NCI-H1694 (cell line): ENCODE measurements around the gene ZNF266.
A peak's percentile ranks its signal among the peaks of the same experiment; 100 is the strongest.

Experiments used
- DNase-seq: peaks from one replicate; lab custom pipeline; 2025; lab: John Stamatoyannopoulos, UW

The ZNF266 gene

DNA sequence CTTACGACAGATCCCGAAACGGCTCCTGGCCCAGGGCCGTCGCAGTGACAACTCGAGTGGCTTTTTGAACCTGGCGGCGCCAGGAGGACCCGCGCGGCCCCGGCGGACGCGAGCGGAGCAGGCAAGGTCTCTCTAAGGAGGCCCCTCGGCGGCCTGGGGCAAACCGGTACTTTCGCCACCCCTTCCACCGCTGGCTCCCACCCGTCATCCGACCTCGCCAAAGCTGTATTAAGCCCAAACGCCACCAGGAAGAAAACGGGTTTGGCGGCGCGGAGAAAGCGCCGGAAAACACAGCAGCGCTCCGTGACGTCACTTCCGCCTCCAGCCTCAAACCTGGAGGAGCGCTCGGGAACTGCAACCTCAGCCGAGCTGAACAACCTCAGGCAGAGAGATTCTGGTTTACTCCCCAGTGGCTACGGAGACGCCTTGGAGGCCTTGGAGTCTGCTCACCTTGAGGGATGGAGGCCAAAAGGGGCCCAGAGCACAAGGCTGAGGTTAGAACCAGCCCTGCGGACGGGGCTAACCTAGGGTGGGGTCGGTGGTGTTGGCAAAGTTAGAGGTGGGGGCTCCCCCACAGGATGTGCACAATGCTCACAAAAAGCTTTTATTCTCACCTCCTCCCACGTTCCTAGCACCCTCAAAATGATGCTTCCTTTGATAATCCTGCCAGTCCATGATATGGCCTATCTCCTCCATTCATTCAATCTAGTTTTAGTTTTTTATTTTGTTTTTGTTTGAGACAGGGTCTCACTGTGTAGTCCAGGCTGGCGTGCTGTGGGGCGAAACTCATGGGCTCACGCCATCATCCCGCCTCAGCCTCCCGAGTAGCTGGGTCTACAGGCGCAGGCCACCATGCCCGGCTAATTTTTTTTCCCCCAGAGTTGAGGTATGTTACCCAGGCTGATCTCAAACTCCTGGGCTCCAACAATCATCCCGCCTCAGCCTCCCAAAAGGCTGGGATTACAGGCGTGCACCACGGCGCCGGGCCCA is at the start of gene ZNF266:
ZNF266 (minus strand) TSS at position 295 of the 990 bp plus-strand sequence. CDS start 15,484 bp downstream, outside the sequence.
- DNase-seq: peak; percentile 65

DNA sequence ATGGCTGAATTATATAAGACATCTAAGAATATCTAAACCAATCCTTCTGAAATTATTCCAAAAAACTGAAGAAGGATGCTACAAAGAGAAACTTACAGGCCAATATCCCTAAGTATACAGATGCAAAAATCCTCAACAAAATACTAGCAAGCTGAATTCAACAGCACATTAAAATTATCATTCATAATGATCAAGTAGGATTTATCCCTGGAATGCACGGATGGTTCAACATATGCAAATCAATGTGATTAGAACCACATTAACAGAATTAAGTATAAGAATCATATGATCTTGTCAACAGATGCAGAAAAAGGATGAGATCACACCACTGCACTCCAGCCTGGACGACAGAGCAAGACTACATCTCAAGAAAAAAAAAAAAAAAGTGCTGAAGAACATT is 49.8 kb upstream of the ZNF266 start:
- DNase-seq: no peak

DNA sequence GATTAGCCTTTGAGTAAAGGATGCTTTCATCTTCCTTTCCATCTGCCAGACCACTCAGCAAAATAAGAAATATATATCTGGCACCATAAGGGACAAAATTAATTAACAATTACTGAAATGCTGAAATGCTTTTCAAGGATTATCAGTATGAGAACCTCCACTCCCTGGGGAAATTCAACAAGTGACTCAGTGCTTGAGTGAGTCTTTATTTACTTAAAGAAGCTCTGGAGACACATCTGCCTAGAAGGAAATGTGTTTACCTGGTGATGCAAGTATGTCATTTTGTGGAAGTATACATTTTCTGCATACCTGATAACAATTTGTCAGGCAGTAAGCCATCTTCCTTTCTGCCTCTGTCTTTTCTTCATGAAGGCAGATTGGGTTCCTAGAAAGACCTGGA is 39.6 kb upstream of the ZNF266 start:
- DNase-seq: no peak

DNA sequence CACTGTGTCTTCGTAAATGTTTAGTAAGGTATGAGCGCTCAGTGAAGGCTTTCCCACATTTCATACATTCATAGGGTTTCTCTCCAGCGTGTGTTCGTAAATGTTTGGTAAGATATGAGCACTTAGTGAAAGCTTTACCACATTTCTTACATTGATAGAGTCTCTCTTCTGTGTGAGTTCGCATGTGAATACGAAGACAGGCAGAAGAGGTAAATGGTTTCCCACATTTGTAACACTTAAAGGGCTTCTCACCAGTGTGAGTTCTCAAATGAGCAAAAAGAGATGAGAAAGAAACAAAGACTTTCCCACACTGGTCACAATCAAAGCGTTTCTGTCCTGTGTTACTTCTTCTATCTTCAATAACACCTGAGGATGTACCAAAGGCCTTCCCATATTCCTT is 31.8 kb upstream of the ZNF266 start:
- no peak for DNase-seq

DNA sequence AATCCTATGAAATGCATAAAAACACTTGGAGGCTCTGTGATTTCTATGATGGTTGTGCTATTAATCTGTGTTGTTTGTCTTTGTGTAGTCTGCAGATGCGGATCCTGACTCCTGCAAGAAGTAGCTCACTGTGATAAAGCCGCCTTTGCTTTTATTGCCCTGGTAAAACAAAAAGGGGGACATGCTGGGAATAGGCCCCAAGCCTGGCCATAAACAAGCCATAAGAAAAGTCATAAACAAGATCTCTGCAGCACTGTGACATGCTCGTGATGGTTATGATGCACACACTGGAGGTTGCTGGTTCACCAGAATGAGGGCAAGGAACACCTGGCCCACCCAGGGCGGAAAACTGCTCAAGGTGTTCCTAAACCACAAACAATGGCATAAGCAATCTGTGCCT is 26.6 kb upstream of the ZNF266 start:
- DNase-seq: no peak

DNA sequence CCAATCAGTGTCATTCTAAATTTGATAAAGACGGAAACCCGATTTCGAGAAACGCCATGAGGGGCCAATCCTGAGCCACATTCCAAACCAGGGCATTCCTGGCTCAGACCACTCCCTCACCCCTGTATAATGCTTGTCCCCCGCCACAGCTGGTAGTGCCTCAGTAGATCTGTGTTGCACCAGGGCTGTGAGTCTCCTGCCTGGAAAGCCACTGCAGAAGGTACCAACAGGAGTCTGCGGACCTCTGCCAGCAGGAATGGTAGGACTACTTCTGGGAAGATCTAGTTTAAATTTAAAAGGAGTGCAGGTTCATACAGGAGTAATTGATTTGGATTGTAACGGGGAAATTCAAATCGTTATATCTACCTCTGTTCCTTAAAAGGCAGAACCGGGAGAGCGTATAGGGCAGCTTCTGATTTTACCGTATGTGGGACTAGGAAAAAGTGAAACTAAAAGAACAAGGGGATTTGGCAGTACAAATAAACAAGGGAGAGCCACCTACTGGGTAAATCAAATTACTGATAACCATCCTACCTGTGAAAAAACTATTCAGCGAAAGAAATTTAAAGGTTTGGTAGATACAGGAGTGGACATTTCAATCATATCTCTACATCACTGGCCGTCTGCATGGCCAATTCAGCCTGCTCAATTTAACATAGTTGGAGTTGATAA is 20.8 kb upstream of the ZNF266 start:
- DNase-seq: no peak

DNA sequence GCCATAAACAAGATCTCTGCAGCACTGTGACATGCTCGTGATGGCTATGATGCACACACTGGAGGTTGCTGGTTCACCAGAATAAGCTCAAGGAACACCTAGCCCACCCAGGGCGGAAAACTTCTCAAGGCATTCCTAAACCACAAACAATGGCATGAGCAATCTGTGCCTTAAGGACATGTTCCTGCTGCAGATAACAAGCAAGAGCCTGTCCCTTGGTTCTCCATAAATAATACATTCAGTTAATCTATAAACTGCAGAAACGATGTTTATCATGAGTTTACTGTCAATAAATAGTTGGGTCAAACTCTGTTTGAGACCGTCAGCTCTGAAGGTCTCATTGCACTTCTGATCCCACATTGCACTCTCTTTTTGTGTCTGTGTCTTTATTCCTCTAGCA is 18.6 kb upstream of the ZNF266 start:
- no peak for DNase-seq

DNA sequence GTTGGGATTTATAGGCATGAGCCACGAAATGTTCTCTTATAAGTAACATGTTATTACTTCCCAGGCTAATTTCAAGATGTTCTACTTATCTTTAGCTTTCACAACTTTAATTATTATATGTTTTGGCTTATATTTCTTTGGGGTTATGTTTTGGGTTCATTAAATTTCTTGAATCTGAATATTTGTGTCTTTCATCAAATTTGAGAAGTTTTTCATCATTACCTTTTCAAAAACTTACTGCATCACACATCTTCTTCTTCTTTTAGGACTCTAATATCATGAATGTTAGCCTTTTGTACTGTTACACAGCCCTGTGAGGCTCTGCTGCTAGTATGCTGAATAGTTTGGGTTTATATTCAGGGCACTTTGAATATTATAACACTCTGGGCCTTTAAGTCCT is 9.7 kb upstream of the ZNF266 start:
- no peak for DNase-seq

DNA sequence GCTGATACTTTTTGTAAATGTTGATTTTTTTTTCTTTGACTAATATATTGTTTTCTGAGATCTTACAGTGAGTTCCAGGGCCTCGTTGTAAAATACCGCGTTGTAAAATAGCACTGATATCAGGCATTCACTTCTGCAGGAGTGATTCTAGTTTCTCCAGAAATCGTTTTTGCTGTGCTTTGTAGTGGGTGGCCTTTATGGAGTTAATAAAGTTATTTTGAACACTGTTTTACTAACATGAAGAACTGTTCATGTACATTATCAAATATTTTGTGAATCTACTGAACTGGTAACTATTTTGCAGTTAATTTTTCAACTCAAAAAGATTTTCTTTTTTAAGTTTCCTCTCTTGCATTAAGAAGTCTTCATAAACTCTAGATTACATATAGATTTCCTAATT is 985 bp upstream of the ZNF266 start:
- no peak for DNase-seq

DNA sequence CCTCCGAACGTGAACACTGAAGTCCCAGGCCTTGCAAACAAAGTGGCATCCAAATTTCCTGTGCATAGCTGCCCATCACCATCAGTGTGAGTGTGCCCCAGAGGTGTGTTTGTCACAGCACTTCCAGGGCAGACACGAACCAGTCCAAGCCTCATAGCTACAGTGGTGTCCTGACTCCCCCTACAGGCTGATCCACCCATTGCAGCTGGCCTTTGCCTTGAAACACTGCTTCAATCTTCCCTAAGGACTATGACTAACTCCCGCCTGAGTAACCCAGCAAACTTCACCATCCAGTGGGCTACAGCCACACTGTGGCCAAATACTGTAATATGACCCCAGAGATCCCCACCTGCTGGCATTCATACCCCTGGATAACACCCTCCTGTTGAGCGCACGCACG is 3.9 kb downstream of the ZNF266 start:
- DNase-seq: no peak

DNA sequence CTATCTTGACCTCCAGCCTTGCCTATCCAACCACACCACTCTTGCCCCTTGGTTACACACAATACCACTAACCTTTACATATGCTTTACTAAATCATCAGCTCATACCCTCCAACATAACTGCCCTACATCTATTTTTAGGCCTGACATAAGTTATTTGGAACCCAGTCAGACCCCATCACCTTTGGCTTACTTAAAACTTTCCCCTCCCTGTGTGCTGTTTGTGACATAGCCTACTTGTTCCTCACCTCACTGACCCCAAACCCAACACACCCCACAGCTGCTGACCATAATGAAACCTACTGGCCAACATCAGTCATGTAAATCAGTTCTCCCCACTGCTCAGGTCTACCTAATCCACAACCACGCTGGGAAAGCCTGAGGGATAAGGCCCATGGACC is 4.9 kb downstream of the ZNF266 start:
- DNase-seq: no peak

DNA sequence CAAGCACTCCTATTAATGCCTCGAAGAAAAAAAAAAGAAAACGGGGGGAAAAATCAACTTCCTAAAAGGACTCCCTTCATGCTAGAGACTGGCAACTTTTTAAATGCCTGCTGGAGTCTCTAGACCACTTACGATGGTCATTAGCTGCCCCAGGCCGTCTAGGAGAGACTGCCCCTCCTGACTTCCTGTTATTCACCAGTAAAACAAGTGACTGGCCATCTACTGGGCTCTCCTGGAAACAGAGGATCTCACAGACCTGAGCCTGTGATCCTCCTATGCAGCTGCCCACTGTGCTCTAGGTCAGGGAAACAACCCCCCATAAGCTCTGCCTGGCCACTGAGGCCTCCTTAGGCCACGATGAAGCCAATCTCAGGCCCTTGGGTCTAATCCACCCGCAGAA is 7.4 kb downstream of the ZNF266 start:
- DNase-seq: no peak

DNA sequence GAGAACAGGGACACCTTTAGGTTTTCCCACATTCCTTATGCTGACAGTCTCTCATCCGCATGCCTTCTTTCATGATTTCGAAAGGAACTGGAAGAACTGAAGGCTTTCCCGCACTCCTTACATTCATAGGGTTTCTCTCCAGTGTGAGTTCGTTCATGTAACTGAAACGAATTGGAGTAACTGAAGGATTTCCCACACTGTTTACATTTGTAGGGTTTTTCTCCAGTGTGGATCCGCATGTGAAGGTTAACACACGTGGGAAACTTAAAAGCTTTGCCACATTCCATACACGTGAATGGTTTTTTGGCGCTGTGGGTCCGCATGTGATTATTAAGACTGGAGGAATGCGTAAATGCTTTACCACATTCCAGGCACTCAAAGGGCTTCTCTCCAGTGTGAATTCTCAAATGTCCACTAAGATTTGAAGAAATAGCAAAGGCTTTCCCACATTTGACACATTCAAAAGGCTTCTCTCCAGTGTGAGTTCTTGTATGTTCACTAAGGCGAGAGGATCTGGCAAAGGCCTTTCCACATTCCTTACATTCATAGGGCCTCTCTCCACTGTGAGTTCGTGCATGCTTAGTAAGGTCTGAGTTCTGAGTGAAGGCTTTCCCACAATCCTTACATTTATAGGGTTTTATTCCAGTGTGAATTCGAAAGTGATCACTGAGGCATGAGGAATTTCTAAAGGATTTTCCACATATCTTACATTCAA is 22.0 kb downstream of the ZNF266 start:
- no peak for DNase-seq

DNA sequence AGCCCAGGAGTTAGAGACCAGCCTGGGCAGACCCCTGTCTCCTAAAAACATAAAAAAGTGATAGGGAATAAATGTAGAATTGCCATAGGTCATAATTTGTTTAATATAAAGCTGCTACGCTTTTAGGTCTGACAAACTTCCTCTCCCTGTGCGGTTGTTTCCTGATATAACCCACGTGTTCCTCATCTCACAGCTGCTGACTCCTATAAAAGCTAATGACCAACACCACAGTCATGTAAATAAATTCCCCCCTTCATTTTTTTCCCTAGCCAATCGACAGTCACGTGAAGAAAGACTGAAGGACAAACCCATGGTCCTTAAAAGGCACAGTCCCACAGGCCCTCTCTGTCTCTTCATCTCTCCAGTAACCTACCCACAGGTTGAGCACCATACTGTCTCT is 27.5 kb downstream of the ZNF266 start:
- DNase-seq: no peak

DNA sequence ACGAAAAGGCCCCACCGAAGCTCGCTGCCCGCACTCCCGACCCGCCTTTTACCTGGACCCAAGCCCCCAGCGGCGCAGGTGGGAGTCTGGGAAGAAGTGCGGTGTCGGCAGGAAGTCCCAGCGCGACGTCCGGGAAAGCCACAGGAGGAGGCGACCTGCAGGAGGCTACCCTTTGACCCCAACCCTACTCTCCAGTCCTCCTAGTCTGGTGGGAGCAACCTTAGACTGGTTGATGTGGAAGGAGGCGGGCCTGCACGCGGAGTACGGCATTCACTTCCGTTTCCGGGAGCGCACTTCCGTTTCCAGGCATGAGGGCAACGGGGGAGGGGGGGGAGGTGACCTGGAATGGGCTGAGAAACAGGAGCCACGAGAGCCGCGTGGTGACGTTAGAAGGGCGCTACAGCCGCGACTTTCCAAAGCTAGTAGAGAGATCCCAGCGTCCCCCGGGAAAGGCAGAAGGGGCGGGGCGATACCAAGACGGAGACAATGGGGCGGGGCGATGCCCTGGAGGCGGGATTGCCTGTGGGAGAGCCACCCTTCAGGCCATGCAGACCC is 28.5 kb downstream of the ZNF266 start:
- no peak for DNase-seq

DNA sequence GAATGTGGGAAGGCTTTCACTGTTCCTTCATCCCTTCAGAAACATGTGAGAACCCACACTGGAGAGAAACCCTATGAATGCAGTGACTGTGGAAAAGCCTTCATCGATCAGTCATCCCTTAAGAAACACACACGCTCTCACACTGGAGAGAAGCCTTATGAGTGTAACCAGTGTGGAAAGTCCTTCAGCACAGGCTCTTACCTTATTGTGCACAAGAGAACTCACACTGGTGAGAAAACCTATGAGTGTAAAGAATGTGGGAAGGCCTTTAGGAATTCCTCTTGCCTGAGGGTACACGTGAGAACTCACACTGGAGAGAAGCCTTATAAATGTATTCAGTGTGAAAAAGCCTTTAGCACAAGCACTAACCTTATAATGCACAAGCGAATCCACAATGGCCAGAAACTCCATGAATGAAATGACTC is 54.0 kb downstream of the ZNF266 start:
- no peak for DNase-seq

DNA sequence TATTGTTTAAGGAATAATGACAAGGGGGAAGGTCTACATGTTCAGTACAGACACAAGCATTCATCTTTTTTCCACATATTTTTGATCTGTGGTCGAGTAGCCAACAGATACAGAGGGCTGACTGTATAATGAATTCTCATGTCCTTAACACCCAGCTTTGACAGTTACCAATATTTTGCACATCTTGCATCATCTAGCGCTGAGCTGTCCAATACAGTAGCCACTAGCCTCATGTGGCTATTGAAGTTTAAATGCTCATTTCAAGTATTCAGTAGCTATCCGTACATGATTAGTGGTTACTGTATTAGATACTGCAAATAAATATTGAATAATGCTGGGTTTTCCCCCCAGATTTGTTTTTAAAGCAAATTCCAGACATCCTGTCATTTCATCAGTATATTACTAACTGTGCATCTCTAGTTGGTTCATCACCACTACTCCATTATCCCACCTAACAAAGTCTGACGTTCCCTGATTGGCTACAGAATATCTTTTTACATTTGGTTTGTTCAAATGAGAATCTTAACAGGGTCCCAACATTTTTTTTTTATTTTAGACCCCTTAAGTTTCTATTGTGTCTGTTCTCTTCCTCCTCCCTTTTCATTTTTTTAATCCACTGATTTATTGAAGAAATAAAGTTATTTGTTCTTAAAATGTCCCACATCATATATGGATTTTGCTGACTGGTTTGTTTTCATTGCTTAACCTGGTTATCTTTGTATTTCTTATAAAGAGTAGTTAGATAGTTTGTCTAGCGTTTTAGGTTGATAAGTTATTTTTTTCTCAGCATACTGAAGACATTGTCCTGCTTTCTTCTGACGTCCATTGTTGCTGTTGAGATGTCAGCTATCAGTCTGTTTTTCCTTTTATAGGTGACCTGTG is 64.4 kb downstream of the ZNF266 start:
- no peak for DNase-seq

DNA sequence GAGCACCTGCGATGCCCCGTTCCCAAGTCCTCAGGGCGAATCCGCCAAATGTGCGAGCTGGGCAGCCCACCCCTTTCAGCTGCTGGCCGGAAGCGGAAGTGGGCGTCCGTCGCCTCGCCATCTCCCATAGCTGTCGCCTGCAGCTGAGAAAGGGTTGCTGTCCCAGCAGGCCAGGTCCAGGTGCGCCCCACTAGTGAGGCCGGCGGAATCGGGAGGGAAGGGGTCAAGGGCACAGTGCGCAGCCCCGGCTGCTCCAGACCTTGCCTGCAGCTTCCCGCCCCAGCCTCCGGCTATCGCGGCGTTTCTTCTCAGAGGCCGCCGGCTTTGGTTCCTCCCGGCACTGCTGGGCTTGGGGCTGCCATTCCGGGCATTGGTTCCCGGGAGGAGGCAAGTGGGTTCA is 72.5 kb downstream of the ZNF266 start, which contains the start of gene ZNF177:
ZNF177 (plus strand) TSS at position 109 of the 400 bp plus-strand sequence. CDS start 15,299 bp downstream, outside the sequence.
- DNase-seq: no peak
